A549 (cell line): ENCODE measurements around the gene ACBD6.

Source experiments
- CTCF ChIP-seq: fragments of >200 bp; sonication (Bioruptor Twin); formaldehyde crosslinking; IDR thresholded peaks from 3 replicates; pipeline ENCODE4 v1.5.1; 2016
- POLR2A ChIP-seq: IDR thresholded peaks from 2 replicates; pipeline ENCODE4 v1.6.1; 2012; ENCODE audit warnings: mild to moderate bottlenecking, low read length
- POLR2AphosphoS2 ChIP-seq: conservative IDR thresholded peaks from 2 replicates; pipeline ENCODE4 v1.6.1; 2012; ENCODE audit warnings: low read length, improper control_type of control experiment, inconsistent platforms
- RARB ChIP-seq: fragments of 250-450 bp; sonication (Bioruptor Pico); IDR thresholded peaks from 2 replicates; pipeline ENCODE4 v1.8.0; 2021; ENCODE audit warnings: mild to moderate bottlenecking, moderate library complexity
- TP53 ChIP-seq: fragments of 250-450 bp; sonication (Bioruptor Pico); IDR thresholded peaks from 2 replicates; pipeline ENCODE4 v1.5.0; 2021; ENCODE audit warnings: mild to moderate bottlenecking, moderate library complexity

- TF ChIP-seq RARB, result no peak
- TF ChIP-seq CTCF, result no peak
- TF ChIP-seq POLR2AphosphoS2, result no peak
- TF ChIP-seq POLR2A, result no peak
- no peak for TF ChIP-seq TP53
These were observed 221.8 kb downstream of the ACBD6 start for GRCh38 chr1:180280617-180281016.
